Activated CD4-positive, alpha-beta memory T cell treated with anti-CD3 and anti-CD28 coated beads for 36 hours (primary cell): Measurements from ENCODE around the gene CETP. TPM values are rescaled to one million over a fixed set of nuclear protein-coding genes. Genes with fewer than 3 reads are reported as not detected.
A peak's percentile ranks its signal among the peaks of the same experiment; 100 is the strongest.

ENCODE experiments used
- CTCF ChIA-PET: fragments of 350-600 bp; sonication (Branson Sonifier 250); formaldehyde crosslinking; loops from one replicate; lab custom pipeline; 2021; ENCODE audit warnings: antibody characterized with exemption, inconsistent platforms; lab: Charles Lee
- POLR2A ChIA-PET: fragments of 350-600 bp; sonication (Branson Sonifier 250); formaldehyde crosslinking; loops from one replicate; lab custom pipeline; 2021; ENCODE audit warnings: antibody characterized with exemption; lab: Charles Lee
- DNase-seq: peaks from one replicate; pipeline ENCODE4 v3.0.0-alpha.2; 2020
- H3K27ac Mint-ChIP-seq: one replicate; pipeline ENCODE4 v1.8.0; 2021; ENCODE audit warnings: mixed read lengths
- H3K27me3 Mint-ChIP-seq: one replicate; pipeline ENCODE4 v1.8.0; 2021; ENCODE audit warnings: mixed read lengths
- H3K36me3 Mint-ChIP-seq: one replicate; pipeline ENCODE4 v1.8.0; 2021; ENCODE audit warnings: mixed read lengths
- H3K4me1 Mint-ChIP-seq: one replicate; pipeline ENCODE4 v1.8.0; 2021; ENCODE audit warnings: low read depth, mixed read lengths
- H3K4me3 Mint-ChIP-seq: one replicate; pipeline ENCODE4 v1.8.0; 2021; ENCODE audit warnings: mild to moderate bottlenecking, mixed read lengths
- H3K9me3 Mint-ChIP-seq: one replicate; pipeline ENCODE4 v1.8.0; 2021; ENCODE audit warnings: mixed read lengths
- intact Hi-C: fragments of 100-400 bp; cut with micrococcal nuclease; formaldehyde crosslinking; loops from one replicate; pipeline ENCODE4 v1.15.1; 2023
- total RNA-seq, 2 experiments: library from RNA; stranded (reverse); gene quantifications; one replicate each; pipeline ENCODE4 v1.2.3, GENCODE V29; 2021

CETP gene
- total RNA-seq, 2 experiments from 2014 or later: not detected

GRCh38 chr16:56961386-56961785, 364 bp upstream of the CETP start:
- Mint-ChIP-seq H3K27ac (no peak overlapping the region), H3K9me3 (no peaks in the 10 kb centered on the region), H3K4me1 (peaks cover 19% of the 10 kb centered on the region), H3K4me3 (no peak overlapping the region), H3K27me3 (no peaks in the 10 kb centered on the region), H3K36me3 (no peaks in the 10 kb centered on the region)
- no peak for DNase-seq
- intact Hi-C loops: no loop called here
- ChIA-PET CTCF (interaction anchor here (6.9 kb wide), 1 partner anchor 8 kb away, joined by 72 read pairs; no protein-coding TSS in a partner anchor), POLR2A (no interaction called here)

- Mint-ChIP-seq H3K9me3 (no peaks in the 10 kb centered on the region), H3K4me3 (no peak overlapping the region), H3K36me3 (no peaks in the 10 kb centered on the region), H3K27ac (peak overlapping the region; percentile 11), H3K4me1 (peaks cover 19% of the 10 kb centered on the region), H3K27me3 (no peaks in the 10 kb centered on the region)
- CTCF ChIA-PET: interaction anchor here (0.6 to 6.9 kb wide), 73 partner anchors 8 to 281 kb away, joined by 3 to 91 read pairs (median 6); partner anchors contain the start of genes ARL2BP, CPNE2, HERPUD1 and NLRC5
- DNase-seq: peak; percentile 97
- intact Hi-C loops: loop anchor here (1.0 to 2.0 kb wide), 5 partner anchors 24 to 204 kb away; partner anchors contain the start of gene NLRC5
- POLR2A ChIA-PET: no interaction called here
Measured at GRCh38 chr16:56964243-56965148, 2.7 kb downstream of the CETP start.

DNA sequence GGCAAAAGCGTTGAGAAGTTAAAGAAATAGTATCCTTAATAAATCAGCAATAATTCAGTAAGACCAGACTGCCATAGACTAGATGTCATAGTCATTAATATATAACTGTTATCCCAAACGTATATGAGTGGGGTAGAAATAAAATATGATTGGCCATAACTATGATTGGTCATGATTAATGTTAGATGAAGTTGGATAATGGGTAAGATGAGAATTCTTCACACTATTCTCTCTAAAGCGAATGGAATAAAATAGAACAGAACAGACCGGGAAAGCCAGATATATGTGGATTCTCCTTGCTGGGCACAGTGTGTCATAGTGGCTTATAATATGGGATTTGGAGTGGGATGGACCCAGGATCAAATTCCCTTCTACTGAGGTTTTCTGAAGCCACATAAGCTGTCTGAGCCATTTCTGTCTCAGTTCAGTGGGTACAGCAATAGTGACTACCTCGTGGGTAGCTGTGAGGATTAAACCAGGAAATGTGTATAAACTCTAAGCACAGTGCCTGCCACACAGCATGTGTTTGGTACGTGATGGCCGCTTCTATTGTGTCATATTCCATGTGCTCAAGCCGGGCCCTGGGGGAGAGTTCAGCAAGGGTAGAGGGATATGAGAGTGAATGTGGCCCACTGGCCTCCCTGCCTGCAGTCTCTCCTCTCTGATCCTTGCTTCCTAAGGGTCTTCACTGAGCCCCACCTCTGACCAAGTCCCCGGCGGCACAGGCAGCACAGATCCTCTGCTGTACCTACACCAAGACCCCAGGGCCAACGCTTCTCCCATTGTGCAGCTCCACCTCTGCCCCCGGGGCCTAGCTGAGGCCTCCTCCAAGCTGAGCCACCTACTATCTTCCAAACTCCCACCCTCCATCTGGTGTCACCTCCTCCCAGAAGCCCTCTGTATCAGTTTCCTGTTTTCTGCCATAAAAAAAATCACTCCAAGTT, 3.7 kb downstream of the CETP start:
- H3K27me3 Mint-ChIP-seq: no peaks in the 10 kb centered on the region
- CTCF ChIA-PET: interaction anchor here (0.6 to 6.9 kb wide), 41 partner anchors 12 to 302 kb away, joined by 3 to 91 read pairs (median 7); partner anchors contain the start of genes ARL2BP, CPNE2 and NLRC5
- peak overlapping the region; percentile 81 for H3K27ac Mint-ChIP-seq
- H3K36me3 Mint-ChIP-seq: no peaks in the 10 kb centered on the region
- no peak for DNase-seq
- POLR2A ChIA-PET: interaction anchor here (0.9 to 1.0 kb wide), 2 partner anchors 24 to 76 kb away, joined by 3 to 4 read pairs; partner anchors contain the start of gene NLRC5
- no peak overlapping the region for H3K4me3 Mint-ChIP-seq
- no peaks in the 10 kb centered on the region for H3K9me3 Mint-ChIP-seq
- intact Hi-C loops: loop anchor here (2.0 kb wide), 2 partner anchors 23 to 49 kb away; partner anchors contain the start of gene NLRC5
- H3K4me1 Mint-ChIP-seq: peaks cover 19% of the 10 kb centered on the region

GRCh38 chr16:56966093-56966475, 4.3 kb downstream of the CETP start:
- ChIA-PET POLR2A (interaction anchor here (0.9 to 1.0 kb wide), 2 partner anchors 23 to 76 kb away, joined by 3 to 4 read pairs; partner anchors contain the start of gene NLRC5), CTCF (interaction anchor here (0.7 to 6.9 kb wide), 14 partner anchors 11 to 201 kb away, joined by 3 to 91 read pairs (median 12); partner anchors contain the start of gene NLRC5)
- Mint-ChIP-seq H3K4me3 (no peak overlapping the region), H3K27me3 (no peaks in the 10 kb centered on the region), H3K9me3 (no peaks in the 10 kb centered on the region), H3K36me3 (no peaks in the 10 kb centered on the region), H3K4me1 (peaks cover 23% of the 10 kb centered on the region), H3K27ac (peak overlapping the region; percentile 81)
- DNase-seq: no peak
- intact Hi-C loops: no loop called here

DNA sequence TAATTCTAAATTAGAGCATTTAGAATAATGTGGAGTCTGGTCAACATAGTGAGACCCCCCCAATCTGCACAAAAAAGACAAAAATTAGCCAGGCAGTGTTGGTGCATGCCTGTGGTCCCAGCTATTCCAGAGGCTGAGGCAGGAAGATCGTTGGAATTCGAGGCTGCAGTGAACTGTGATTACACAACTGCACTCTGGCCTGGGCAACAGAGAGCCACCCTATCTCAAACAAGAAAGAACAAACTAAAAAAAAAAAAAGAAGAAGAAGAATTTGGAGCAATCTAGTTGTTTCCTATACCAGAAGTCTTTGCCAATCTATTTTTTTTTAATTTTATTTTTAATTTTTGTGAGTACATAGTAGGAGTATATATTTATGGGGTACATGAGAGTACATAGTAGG, 6.0 kb downstream of the CETP start:
- Mint-ChIP-seq H3K36me3 (no peaks in the 10 kb centered on the region), H3K27ac (no peak overlapping the region), H3K27me3 (no peaks in the 10 kb centered on the region), H3K4me1 (peaks cover 28% of the 10 kb centered on the region), H3K4me3 (no peak overlapping the region), H3K9me3 (no peaks in the 10 kb centered on the region)
- DNase-seq: no peak
- intact Hi-C loops: no loop called here
- POLR2A ChIA-PET: interaction anchor here (0.6 kb wide), 1 partner anchor 372 kb away, joined by 3 read pairs; no protein-coding TSS in a partner anchor
- CTCF ChIA-PET: interaction anchor here (5.3 to 6.9 kb wide), 3 partner anchors 14 to 72 kb away, joined by 72 to 91 read pairs (median 84); partner anchors contain the start of gene NLRC5

DNA sequence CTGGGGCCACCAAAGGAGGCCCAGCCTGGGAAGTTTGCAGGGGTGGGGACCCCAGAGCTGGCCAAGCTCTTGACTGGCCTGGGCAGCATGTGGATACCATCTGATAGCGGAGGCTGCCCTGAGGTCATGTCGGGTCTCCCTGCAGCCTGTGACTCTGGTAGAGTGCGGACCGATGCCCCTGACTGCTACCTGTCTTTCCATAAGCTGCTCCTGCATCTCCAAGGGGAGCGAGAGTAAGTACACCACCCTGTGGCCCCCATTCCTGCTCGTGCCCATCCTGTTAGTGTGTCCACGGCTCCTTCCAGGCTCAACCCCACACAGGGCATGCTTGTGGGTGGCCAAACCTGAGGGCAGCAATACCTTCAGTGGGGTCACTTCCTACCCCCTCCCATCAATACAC, 8.0 kb downstream of the CETP start:
- no peaks in the 10 kb centered on the region for H3K9me3 Mint-ChIP-seq
- CTCF ChIA-PET: interaction anchor here (0.9 kb wide), 1 partner anchor 115 kb away, joined by 3 read pairs; no protein-coding TSS in a partner anchor
- POLR2A ChIA-PET: interaction anchor here (0.8 kb wide), 1 partner anchor 83 kb away, joined by 4 read pairs; no protein-coding TSS in a partner anchor
- intact Hi-C loops: no loop called here
- H3K4me3 Mint-ChIP-seq: no peak overlapping the region
- DNase-seq: no peak
- peaks cover 28% of the 10 kb centered on the region for H3K4me1 Mint-ChIP-seq
- H3K27me3 Mint-ChIP-seq: no peaks in the 10 kb centered on the region
- no peaks in the 10 kb centered on the region for H3K36me3 Mint-ChIP-seq
- no peak overlapping the region for H3K27ac Mint-ChIP-seq

DNA sequence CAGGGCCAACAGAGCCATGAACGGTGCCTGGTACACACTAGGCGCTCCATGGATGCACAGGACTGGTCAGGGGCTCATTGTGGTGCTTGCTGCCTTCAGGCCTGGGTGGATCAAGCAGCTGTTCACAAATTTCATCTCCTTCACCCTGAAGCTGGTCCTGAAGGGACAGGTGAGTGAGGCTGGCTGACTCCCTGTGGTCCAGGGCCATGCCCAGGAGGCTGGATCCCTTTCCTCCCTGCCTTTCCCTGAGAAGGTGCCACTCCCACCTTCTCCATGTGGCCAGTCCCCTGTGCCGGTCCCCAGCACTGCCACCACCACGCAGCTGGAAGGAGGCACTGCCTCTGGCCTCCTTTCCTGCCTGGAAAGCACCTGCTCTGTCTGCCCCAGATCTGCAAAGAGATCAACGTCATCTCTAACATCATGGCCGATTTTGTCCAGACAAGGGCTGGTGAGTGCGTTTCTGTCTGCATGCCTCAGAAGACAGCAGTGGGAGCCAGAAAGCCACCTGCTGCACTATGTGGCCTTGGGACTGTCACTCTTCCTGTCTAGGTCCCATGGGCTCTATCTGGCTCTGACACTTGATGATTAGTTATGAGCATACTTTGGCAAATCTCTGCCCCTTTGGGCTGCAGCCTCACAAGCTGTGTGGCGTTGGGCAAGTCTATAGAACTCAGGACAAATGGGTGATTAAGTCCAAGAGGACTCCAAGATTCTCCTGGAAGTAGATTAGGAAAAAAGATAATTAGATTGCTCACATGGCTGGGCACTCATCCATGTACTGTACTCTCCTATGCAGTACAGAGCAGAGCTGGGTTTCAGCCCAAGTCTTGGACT, 9.4 kb downstream of the CETP start:
- no peak for DNase-seq
- Mint-ChIP-seq H3K27ac (no peak overlapping the region), H3K4me1 (peaks cover 25% of the 10 kb centered on the region), H3K4me3 (no peak overlapping the region), H3K27me3 (no peaks in the 10 kb centered on the region), H3K36me3 (no peaks in the 10 kb centered on the region), H3K9me3 (no peaks in the 10 kb centered on the region)
- ChIA-PET POLR2A (interaction anchor here (1.4 kb wide), 1 partner anchor 18 kb away, joined by 4 read pairs; the partner anchor contains the start of gene NLRC5), CTCF (interaction anchor here (0.8 to 2.5 kb wide), 3 partner anchors 18 to 446 kb away, joined by 3 to 7 read pairs (median 3); partner anchors contain the start of gene NLRC5)
- intact Hi-C loops: no loop called here

- ChIA-PET POLR2A (no interaction called here), CTCF (interaction anchor here (0.8 to 2.5 kb wide), 2 partner anchors 20 to 445 kb away, joined by 3 to 7 read pairs; no protein-coding TSS in a partner anchor)
- Mint-ChIP-seq H3K27me3 (no peaks in the 10 kb centered on the region), H3K9me3 (no peaks in the 10 kb centered on the region), H3K4me1 (peaks cover 26% of the 10 kb centered on the region), H3K4me3 (no peak overlapping the region), H3K27ac (no peak overlapping the region), H3K36me3 (no peaks in the 10 kb centered on the region)
- intact Hi-C loops: no loop called here
- no peak for DNase-seq
Measured at GRCh38 chr16:56971768-56972043, 10.0 kb downstream of the CETP start.

- Mint-ChIP-seq H3K27ac (no peak overlapping the region), H3K4me3 (no peak overlapping the region), H3K9me3 (no peaks in the 10 kb centered on the region), H3K36me3 (no peaks in the 10 kb centered on the region), H3K27me3 (no peaks in the 10 kb centered on the region), H3K4me1 (peaks cover 26% of the 10 kb centered on the region)
- CTCF ChIA-PET: interaction anchor here (1.0 to 2.5 kb wide), 2 partner anchors 9 to 21 kb away, joined by 7 read pairs; no protein-coding TSS in a partner anchor
- POLR2A ChIA-PET: no interaction called here
- no peak for DNase-seq
- intact Hi-C loops: no loop called here
Measured at GRCh38 chr16:56972403-56973293, 10.9 kb downstream of the CETP start.

- H3K4me1 Mint-ChIP-seq: peaks cover 26% of the 10 kb centered on the region
- CTCF ChIA-PET: interaction anchor here (0.6 to 2.5 kb wide), 2 partner anchors 22 to 26 kb away, joined by 4 to 7 read pairs; no protein-coding TSS in a partner anchor
- no peak overlapping the region for H3K27ac Mint-ChIP-seq
- no peaks in the 10 kb centered on the region for H3K27me3 Mint-ChIP-seq
- no peak for DNase-seq
- no peak overlapping the region for H3K4me3 Mint-ChIP-seq
- POLR2A ChIA-PET: no interaction called here
- intact Hi-C loops: no loop called here
- H3K9me3 Mint-ChIP-seq: no peaks in the 10 kb centered on the region
- no peaks in the 10 kb centered on the region for H3K36me3 Mint-ChIP-seq
Measured at GRCh38 chr16:56973294-56973689, 11.5 kb downstream of the CETP start.
